GM18907 (cell line): ENCODE data around the gene RNF207.
A peak's percentile ranks its signal among the peaks of the same experiment; 100 is the strongest.
"Not testable (repeated sequence)": the region's sequence is repeated elsewhere in the genome, so short reads cannot be mapped to it uniquely, and the experiment has no call there.

Experiments
- ATAC-seq: cut with Tn5 transposase; IDR thresholded peaks from one replicate; pipeline ENCODE4 v1.9.1; 2021; ENCODE audit warnings: mild to moderate bottlenecking, moderate library complexity; ENCODE audit not compliant: unreplicated experiment

The RNF207 gene

DNA sequence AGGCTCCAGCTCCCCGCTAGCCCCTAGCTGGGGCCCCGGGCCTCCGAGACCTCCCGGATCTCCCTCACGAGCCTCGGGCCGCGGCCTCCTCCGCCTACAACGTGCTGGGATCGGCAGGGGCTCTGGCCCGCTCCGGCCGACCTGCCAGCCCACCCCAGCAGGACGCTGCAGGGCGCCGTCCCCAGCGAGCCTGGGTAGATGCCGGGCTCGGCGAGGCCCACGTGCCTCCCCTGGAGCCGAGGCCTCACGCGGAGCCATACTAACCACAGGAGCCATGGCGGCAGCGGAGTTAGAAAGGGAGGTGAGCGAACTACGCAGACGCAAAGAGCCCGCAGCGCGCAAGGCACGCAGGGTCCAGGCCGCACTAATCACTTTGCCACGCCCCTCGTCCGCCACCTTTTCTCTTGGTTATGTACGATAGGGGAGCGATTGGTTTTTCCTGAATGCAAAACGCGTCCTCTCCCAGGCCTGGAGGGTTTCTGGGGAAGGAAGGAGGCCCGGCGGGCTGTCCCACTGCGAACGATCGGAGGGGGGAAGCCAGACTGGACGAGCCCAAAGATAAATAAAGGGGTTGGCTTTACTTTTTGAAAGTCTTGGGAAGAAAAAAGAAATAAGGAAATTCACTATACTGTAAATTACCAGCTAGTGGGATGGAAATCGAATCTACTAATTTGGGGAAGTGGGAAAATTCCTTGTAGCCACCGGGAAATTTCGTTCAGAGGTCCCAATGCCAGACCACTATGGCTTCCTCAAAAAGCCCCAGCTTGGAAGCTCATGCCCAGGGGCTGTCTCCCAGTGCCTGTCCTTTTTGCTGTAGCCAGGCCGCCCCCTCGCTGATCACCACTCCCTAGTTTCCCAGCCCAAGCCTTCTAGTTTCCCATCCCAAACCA is 6.4 kb upstream of the RNF207 start, which contains the start of gene RPL22:
RPL22 (minus strand) TSS at position 298 of the 890 bp plus-strand sequence; CDS start at position 276, 22 bp downstream.
- peak; percentile 96 for ATAC-seq

DNA sequence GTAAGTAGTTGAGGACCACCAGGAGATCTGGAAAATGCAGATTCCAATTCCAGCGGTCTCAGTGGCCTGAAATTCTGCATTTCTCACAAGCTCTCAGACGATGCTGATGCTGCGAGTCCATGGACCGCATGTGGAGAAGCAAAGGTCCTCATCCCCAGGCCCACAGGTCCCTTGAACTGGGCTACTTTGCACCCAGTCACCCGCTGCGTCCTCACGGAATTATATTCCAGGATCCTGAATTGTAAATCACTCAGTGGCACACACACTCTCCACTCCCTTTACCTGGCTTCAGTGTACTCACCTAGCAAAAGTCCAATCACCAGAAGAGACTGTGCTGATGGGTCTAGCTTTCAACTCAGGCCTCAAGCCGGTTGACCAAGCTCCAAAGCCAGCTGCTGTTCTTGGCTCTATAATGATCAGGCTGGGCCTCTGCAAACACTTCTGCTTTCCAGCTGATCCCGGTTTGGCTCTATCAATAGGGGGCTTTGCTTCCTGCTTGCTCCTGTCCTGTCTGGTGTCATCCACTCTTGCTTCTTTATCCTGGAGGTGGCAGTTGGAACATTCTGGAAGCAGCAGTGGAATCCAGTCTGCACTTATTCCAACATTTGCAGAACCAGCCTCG is 5.6 kb upstream of the RNF207 start:
- ATAC-seq = no peak

DNA sequence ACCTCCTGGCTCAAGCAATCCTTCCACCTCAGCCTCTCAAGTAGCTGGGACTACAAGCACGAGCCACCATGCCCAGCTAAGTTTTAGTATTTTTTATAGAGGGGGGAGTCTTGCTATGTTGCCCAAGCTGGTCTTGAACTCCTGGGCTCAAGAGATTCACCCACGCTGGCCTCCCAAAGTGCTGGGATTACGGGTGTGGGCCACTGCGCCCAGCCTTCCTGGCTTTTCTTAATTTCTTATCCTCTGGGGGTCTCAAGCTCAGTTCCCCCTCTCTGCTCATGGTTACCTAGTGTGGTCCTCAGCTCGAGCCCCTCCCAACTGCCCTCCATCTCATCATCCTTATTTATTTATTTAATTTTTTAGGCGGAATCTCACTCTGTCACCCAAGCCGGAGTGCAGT is 3.7 kb upstream of the RNF207 start:
- no peak for ATAC-seq

DNA sequence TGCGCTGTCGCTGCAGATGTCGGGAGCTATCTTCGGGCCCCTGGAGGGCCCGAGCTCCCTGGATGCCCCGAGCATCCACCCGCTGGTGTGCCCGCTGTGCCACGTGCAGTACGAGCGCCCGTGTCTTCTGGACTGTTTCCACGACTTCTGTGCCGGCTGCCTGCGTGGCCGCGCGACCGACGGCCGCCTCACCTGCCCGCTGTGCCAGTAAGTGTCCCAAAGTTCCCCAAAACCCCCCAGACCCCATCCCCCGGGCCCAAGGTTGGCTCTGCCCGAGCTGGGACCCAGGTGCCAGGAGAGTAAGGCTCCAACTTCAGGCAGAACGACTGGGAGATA is 569 bp downstream of the RNF207 start:
- ATAC-seq = no peak

DNA sequence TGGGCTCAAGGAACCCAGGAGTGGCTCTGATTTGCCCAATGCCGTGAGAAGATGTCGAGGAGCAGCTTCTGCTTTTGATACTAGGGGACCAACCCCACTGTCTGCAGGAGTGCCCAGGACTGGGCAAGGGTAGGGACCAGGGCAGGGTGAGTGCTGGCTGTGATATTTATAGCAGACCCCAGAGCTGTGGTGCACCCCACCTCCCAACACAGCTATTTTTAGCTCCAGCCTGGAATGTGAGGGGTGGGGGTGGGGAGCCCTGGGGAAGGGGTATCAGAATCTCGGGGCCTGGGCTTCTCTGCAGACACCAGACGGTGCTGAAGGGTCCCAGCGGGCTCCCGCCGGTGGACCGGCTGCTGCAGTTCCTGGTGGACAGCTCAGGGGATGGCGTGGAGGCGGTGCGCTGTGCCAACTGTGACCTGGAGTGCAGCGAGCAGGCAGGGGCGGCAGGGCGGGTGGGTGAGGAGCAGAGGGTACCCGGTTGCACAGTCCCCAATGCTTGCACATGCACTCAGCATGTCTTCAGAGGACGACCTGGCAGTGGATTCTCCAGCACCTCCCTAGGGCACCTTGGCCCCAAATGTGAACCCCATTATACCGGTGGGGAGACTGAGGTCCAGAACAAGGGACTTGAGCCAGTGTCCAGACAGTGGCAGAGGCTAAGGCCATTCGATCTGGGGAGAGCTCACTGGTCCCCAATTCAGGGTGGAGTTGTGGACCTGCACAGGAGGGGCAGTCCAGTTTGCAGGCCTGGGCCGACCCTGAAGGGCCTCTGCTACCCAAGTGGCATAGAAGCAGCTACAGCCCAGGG is 1.4 kb downstream of the RNF207 start:
- ATAC-seq = no peak

GRCh38 chr1:6207921-6208320 is 2.0 kb downstream of the RNF207 start:
- no peak for ATAC-seq

- no peak for ATAC-seq
These were observed 3.1 kb downstream of the RNF207 start for GRCh38 chr1:6208723-6209660.

GRCh38 chr1:6209661-6210580 is 4.0 kb downstream of the RNF207 start:
- no peak for ATAC-seq

GRCh38 chr1:6210591-6211355 is 4.9 kb downstream of the RNF207 start:
- no peak for ATAC-seq

DNA sequence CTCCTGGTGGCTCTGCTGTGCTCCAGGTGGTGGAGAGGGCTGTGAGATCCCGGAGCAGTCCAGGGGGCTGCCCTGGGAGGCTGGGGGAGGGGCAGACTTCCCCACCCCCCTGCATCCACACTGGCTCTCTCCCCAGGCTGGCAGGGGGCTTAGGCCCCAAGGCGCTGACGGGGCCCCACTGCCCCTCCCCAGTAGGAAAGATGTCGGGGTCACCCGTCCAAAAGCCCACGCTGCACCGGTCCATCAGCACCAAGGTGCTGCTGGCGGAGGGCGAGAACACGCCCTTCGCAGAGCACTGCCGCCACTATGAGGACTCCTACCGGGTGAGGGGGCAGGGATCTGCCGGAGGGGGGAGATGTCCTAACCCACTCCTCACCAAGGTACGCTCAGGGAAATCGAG is 5.8 kb downstream of the RNF207 start:
- ATAC-seq = no peak

- peak; percentile 46 for ATAC-seq
These were observed 6.5 kb downstream of the RNF207 start for GRCh38 chr1:6212193-6212959.

DNA sequence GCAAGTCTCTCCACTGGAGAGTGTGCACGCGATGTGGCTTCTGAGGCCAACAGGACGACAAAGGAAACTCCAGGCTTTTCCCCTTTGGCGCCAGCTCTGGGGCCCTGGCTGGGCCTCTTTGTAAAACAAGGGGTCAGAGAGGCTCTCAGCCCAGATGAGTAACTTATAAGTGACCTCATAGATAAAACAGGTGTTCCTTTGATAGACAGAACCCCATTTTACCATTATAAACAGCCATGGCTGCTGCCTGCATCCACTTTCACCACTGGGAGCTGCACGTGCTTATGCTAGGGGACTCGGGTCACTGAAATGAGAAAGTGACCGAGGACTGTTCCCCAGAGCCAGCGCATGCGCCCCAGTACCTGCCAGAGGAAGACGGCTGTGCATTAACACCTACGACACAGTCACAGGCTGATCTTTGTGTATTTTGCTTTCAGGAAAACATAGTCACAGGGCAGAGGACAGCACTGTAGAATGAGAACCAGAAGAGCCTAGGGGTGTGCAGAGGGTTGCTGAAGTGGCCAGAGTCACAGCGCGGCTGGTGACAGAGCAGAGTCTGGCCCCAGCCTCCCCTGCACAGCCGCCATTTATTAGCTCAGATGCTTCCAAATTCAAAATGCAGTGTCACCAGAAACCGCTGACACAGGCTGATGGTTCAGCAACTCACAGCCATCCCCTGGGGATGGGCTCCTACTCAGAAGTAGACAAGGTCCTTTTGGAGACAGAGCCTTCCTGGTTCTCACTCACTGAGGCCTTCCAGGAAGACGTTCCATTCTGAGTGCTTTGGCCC is 12.7 kb downstream of the RNF207 start:
- no peak for ATAC-seq

DNA sequence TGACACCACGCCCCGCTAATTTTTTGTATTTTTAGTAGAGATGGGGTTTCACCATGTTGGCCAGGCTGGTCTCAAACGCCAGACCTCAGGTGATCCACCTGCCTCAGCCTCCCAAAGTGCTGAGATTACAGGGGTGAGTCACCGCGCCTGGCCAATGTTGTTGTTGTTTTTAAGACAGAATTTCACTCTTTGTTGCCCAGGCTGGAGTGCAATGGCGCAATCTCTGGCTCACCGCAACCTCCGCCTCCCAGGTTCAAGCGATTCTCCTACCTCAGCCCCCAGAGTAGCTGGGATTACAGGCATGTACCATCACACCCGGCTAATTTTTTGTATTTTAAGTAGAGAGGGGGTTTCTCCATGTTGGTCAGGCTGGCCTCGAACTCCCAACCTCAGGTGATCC is 13.7 kb downstream of the RNF207 start:
- ATAC-seq = not testable (repeated sequence)

GRCh38 chr1:6220236-6220635 is 14.3 kb downstream of the RNF207 start:
- ATAC-seq = no peak

- ATAC-seq = no peak
These were observed 15.4 kb downstream of the RNF207 start for GRCh38 chr1:6221210-6221784.

DNA sequence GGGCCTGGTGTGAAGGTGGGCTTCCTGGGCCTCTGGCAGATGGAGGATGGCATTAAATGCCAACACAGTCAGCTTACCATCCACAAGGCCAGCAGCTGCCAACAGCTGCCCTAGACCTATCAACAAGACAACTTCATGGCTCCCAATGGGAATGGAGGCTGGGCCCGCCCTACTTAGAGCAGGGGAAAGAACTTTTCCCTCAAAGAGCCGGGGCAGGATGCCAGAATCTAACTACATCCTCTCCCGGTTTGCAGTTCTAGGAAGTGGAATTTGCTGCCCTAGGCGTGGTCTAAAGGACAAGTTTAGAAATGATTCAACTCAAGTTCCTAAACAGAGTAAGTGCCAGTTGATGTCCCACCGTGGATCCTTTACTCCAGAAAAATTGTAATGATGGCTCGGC is 16.7 kb downstream of the RNF207 start:
- no peak for ATAC-seq

- no peak for ATAC-seq
These were observed 17.7 kb downstream of the RNF207 start for GRCh38 chr1:6223617-6224016.
